Liver (tissue), 9 donors: ENCODE results near the gene GRIP1. TPM values are rescaled to one million over a fixed set of nuclear protein-coding genes. Genes with fewer than 3 reads are reported as not detected.

Experiments used
- DNase-seq: peaks from one replicate; pipeline ENCODE4 v3.0.0-alpha.2; 2017; ENCODE audit warnings: low spot score
- H3K27ac ChIP-seq, 2 donors: one replicate each; pipeline ENCODE4 v1.7.0; 2013; ENCODE audit warnings: inconsistent platforms in 2 of 2, low read length in 2 of 2, control low read depth in 1 of 2, low read depth in 1 of 2, mild to moderate bottlenecking in 1 of 2
- H3K27me3 ChIP-seq, 4 donors: one replicate each; pipeline versions ENCODE4 v1.6.1 to v1.7.0; 2013; ENCODE audit warnings: low read length in 3 of 4, inconsistent platforms in 1 of 4, mild to moderate bottlenecking in 1 of 4, moderate library complexity in 1 of 4; ENCODE audit not compliant: control insufficient read depth in 4 of 4, insufficient read depth in 4 of 4
- H3K36me3 ChIP-seq, 4 donors: one replicate each; pipeline versions ENCODE4 v1.6.1 to v1.7.0; 2013; ENCODE audit warnings: low read length in 3 of 4, mild to moderate bottlenecking in 3 of 4, low read depth in 1 of 4, moderate library complexity in 1 of 4; ENCODE audit not compliant: control insufficient read depth in 4 of 4, insufficient read depth in 3 of 4
- H3K4me1 ChIP-seq, 4 donors: one replicate each; pipeline versions ENCODE4 v1.6.1 to v1.7.0; 2013; ENCODE audit warnings: low read length in 3 of 4, mild to moderate bottlenecking in 3 of 4, moderate library complexity in 1 of 4; ENCODE audit not compliant: control insufficient read depth in 4 of 4, insufficient read depth in 4 of 4
- H3K4me3 ChIP-seq, 3 donors: one replicate each; pipeline versions ENCODE4 v1.6.1 to v1.7.0; 2013; ENCODE audit warnings: low read length in 3 of 3, control low read depth in 1 of 3, low read depth in 1 of 3, mild to moderate bottlenecking in 1 of 3
- H3K9ac ChIP-seq, 2 donors: one replicate each; pipeline ENCODE4 v1.7.0; 2013; ENCODE audit warnings: low read length in 2 of 2, mild to moderate bottlenecking in 2 of 2, moderate library complexity in 2 of 2, control low read depth in 1 of 2, low read depth in 1 of 2
- H3K9me3 ChIP-seq, 4 donors: one replicate each; pipeline versions ENCODE4 v1.6.1 to v1.7.0; 2013; ENCODE audit warnings: low read length in 3 of 4; ENCODE audit not compliant: control insufficient read depth in 4 of 4
- ATF3 ChIP-seq: IDR thresholded peaks from 2 replicates; pipeline ENCODE4 v1.6.1; 2016; ENCODE audit warnings: antibody characterized with exemption
- CTCF ChIP-seq: fragments of 150-350 bp; IDR thresholded peaks from 2 replicates; pipeline ENCODE4 v1.5.1; 2017; ENCODE audit warnings: improper control_type of control experiment, low read depth, low read length; ENCODE audit not compliant: missing input control
- EGR1 ChIP-seq, 2 donors: IDR thresholded peaks; 2 replicates each; pipeline ENCODE4 v1.6.1; 2016 to 2018; ENCODE audit warnings: antibody characterized with exemption in 2 of 2, low read depth in 2 of 2
- FOXA1 ChIP-seq: IDR thresholded peaks from 2 replicates; pipeline ENCODE4 v1.6.1; 2016; ENCODE audit warnings: antibody characterized with exemption
- FOXA2 ChIP-seq: IDR thresholded peaks from 2 replicates; pipeline ENCODE4 v1.6.1; 2016; ENCODE audit warnings: antibody characterized with exemption
- GABPA ChIP-seq, 2 donors: IDR thresholded peaks in 1 of 2; conservative IDR thresholded peaks in 1 of 2; 2 replicates each; pipeline ENCODE4 v1.6.1; 2016; ENCODE audit warnings: antibody characterized with exemption in 2 of 2, mild to moderate bottlenecking in 1 of 2, moderate library complexity in 1 of 2
- HNF4A ChIP-seq, 2 donors: conservative IDR thresholded peaks; 2 replicates each; pipeline ENCODE4 v1.6.1; 2016; ENCODE audit warnings: antibody characterized with exemption in 2 of 2, mild to moderate bottlenecking in 2 of 2
- HNF4G ChIP-seq: IDR thresholded peaks from 2 replicates; pipeline ENCODE4 v1.6.1; 2016; ENCODE audit warnings: antibody characterized with exemption
- JUND ChIP-seq, 2 donors: IDR thresholded peaks; 2 replicates each; pipeline ENCODE4 v1.6.1; 2016; ENCODE audit warnings: antibody characterized with exemption in 2 of 2
- MAX ChIP-seq: IDR thresholded peaks from 2 replicates; pipeline ENCODE4 v1.6.1; 2016; ENCODE audit warnings: antibody characterized with exemption
- NR2F2 ChIP-seq: IDR thresholded peaks from 2 replicates; pipeline ENCODE4 v1.6.1; 2016; ENCODE audit warnings: antibody characterized with exemption
- RAD21 ChIP-seq, 2 donors: IDR thresholded peaks; 2 replicates each; pipeline ENCODE4 v1.6.1; 2016; ENCODE audit warnings: antibody characterized with exemption in 2 of 2, mild to moderate bottlenecking in 2 of 2
- REST ChIP-seq: IDR thresholded peaks from 2 replicates; pipeline ENCODE4 v1.6.1; 2016; ENCODE audit warnings: antibody characterized with exemption, mild to moderate bottlenecking
- RXRA ChIP-seq, 2 donors: IDR thresholded peaks; 2 replicates each; pipeline ENCODE4 v1.6.1; 2017 to 2018; ENCODE audit warnings: antibody characterized with exemption in 2 of 2, mild to moderate bottlenecking in 1 of 2
- SP1 ChIP-seq: IDR thresholded peaks from 2 replicates; pipeline ENCODE4 v1.6.1; 2018; ENCODE audit warnings: antibody characterized with exemption, mild to moderate bottlenecking
- TAF1 ChIP-seq: conservative IDR thresholded peaks from 2 replicates; pipeline ENCODE4 v1.6.1; 2016; ENCODE audit warnings: antibody characterized with exemption, mild to moderate bottlenecking
- YY1 ChIP-seq: IDR thresholded peaks from 2 replicates; pipeline ENCODE4 v1.6.1; 2016; ENCODE audit warnings: antibody characterized with exemption, mild to moderate bottlenecking
- ZBTB33 ChIP-seq: IDR thresholded peaks from 2 replicates; pipeline ENCODE4 v1.6.1; 2016; ENCODE audit warnings: antibody characterized with exemption
- WGBS: extraction: QIAGEN DNeasy Blood & Tissue Kit; methylation state at CpG from one replicate; pipeline ENCODE4 v1.1.7; 2013; 5-methylcytosine and 5-hydroxymethylcytosine counted together
- polyA plus RNA-seq, 2 donors: library from polyadenylated mRNA; stranded (reverse) in 1 of 2; unstranded in 1 of 2; fragments of 200-250 nt in 1 of 2; fragments of >200 nt in 1 of 2; fragmentation: Nextera tagmentation in 1 of 2; extraction: Ambion mirVana in 1 of 2; gene quantifications; one replicate each; pipeline versions ENCODE4 v1.2.1 to v1.2.3, GENCODE V29; 2013 to 2015
- total RNA-seq, 2 donors: library from RNA; depleted of rRNA; stranded (reverse); fragments of >200 nt; gene quantifications; one replicate each; pipeline ENCODE4 v1.2.3, GENCODE V29; 2014
- donor health status: healthy.
- donor health status: healthy.
- donor health status: healthy.
- donor health status: healthy.
- donor health status: healthy.

GRIP1 gene
- total and polyA plus RNA-seq, 4 donors = 0.05 to 1.5 (median 0.24) TPM

- TF ChIP-seq TAF1 (no peak), RAD21 (IDR thresholded peaks at IDR 0.05) (no peak), RXRA (IDR thresholded peaks at IDR 0.05) (no peak), FOXA2 (no peak), MAX (no peak), SP1 (no peak), ZBTB33 (no peak), REST (no peak), HNF4G (no peak), FOXA1 (no peak), ATF3 (no peak)
- DNase-seq = no peak
- Histone ChIP-seq H3K27me3 (no peaks in the 10 kb centered on the region), H3K9ac (no peak overlapping the region), H3K27ac (no peak overlapping the region), H3K4me3 (no peak overlapping the region), H3K4me1 (no peaks in the 10 kb centered on the region), H3K9me3 (no peaks in the 10 kb centered on the region), H3K36me3 (no peaks in the 10 kb centered on the region)
- 73% methylated on average over 5 of the region's 5 CpGs for WGBS
Measured at GRCh38 chr12:66663611-66664010, 15.3 kb downstream of the GRIP1 start.

- Histone ChIP-seq H3K4me1 (no peaks in the 10 kb centered on the region), H3K9ac (no peak overlapping the region), H3K4me3 (no peak overlapping the region), H3K27me3 (no peaks in the 10 kb centered on the region), H3K36me3 (no peaks in the 10 kb centered on the region), H3K27ac (no peak overlapping the region), H3K9me3 (no peaks in the 10 kb centered on the region)
- 39% methylated on average over 1 of the region's 1 CpG for whole genome bisulfite sequencing
- no peak for TF ChIP-seq ATF3
- no peak for TF ChIP-seq ZBTB33
- TF ChIP-seq GABPA (IDR thresholded peaks at IDR 0.05 in 1 of 2, conservative IDR thresholded peaks at IDR 0.05 in 1 of 2) = no peak
- no peak for TF ChIP-seq FOXA1
- TF ChIP-seq CTCF = no peak
- TF ChIP-seq JUND (IDR thresholded peaks at IDR 0.05) = no peak
- no peak for TF ChIP-seq MAX
- no peak for TF ChIP-seq NR2F2
- no peak for TF ChIP-seq HNF4A (conservative IDR thresholded peaks at IDR 0.05)
- no peak for TF ChIP-seq REST
- no peak for TF ChIP-seq YY1
- no peak for TF ChIP-seq SP1
- TF ChIP-seq FOXA2 = no peak
- TF ChIP-seq HNF4G = no peak
- TF ChIP-seq TAF1 = no peak
- no peak for TF ChIP-seq EGR1 (IDR thresholded peaks at IDR 0.05; ENCODE audit: low read depth in 2 of 2)
- TF ChIP-seq RXRA (IDR thresholded peaks at IDR 0.05) = no peak
- DNase-seq = no peak
Measured at GRCh38 chr12:66662729-66663128, 16.1 kb downstream of the GRIP1 start.
